Right hindlimb (tissue), 1 donor: ENCODE measurements around the gene ZNF532.

Experiments used
- DNase-seq: peaks from one replicate; pipeline ENCODE4 v3.0.0-alpha.2; 2018

ZNF532 gene

DNA sequence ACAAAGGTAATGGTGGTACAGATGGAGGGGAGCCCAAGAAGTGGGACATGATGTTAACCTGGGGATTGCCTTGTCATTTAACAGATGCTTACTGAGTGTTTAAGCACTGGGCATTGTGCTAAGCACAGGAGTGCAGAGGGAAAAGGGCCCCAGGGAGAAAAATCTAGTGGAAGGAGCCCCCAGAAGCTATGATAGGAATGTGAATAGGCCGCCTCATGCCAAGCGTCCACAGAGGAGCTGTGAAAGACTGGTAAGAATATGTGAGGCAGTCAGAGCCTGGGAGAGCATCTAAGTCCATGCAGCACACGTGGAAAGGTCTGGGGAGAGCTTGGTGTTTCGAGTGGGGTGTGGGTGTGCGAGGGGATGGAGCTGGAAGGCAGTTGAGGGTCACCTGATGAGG, 5.5 kb downstream of the ZNF532 start:
- no peak for DNase-seq

DNA sequence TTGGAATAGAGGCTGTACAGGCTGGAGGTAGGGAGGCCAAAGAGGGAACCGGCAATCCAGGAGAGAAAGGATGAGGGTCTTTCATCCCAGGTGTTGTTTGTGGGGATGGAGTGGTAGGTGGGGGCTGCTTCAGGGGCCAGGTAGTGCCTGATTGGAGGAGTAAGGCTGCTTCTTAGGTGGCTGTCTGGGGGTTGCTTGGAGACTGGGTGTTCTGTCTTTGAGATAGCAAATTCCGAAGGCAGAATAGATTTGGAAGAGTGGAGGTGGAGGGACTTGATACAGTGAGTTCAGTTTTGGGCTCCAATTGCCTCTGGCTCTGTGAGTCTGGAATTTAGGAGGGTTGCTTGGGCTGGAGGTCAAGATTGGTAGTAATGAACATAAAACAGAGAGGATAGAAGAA, 5.9 kb downstream of the ZNF532 start:
- no peak for DNase-seq

DNA sequence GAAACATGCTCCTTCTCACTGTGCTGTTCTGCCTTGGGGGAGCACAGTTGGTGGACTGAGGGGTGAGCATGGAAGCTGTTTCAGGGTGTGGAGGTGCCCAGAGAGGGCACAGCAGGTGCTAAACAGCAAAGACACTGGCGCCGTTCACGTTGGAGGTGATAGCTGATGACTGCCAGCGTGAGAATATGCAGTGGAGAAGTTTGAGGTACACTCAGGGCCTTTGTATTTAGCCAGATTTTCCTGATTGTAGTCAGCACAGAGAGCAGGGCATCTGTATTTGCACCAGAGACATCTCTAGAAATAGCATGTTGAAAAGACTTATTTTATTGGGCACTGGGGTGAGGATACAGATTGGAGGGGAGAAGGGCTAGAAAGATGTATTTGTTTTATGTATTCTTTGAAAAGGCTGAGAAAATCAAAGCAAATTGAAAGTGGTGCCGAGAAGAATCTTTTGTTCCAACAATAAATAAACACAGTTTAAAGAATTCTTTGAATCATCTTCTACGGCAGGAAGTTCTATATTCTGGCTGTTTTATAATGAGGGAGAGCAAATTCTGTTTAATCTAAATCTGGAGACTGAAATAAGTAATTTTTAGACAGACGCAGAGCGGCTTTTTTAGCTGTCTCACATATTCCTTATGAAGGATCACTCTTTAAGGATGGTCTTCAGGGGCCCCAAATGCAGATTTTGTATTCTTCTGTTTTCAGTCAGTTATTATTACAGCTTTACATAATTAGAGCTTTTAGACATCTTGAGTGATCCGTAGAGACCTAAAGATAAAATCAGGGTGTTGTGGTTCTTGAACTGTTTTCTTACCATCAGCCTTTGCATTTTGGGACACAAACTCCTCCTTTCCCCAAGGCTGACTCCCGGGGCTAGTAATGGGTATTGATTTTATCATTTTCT, 7.1 kb downstream of the ZNF532 start:
- DNase-seq, result no peak

- no peak for DNase-seq
Measured at GRCh38 chr18:58878640-58879039, 14.0 kb downstream of the ZNF532 start.

DNA sequence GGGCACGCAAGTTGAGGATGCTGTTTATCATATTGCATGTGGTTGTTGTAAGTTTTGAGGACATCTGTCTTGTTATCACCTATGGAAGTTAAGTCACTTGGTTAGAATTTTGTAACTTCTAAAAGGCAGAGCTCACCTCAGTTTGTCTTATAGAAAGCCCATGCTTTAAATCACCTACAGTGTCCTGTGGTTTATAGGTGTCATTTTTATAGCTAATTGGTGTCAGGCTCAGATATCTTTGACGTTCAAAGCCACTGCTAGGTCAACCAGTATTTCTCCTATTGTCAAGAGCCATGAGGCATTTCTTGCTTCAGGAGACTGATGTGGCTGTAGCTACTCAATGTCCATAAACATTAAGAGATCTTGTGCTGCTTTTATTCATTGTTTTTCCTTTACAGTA, 16.8 kb downstream of the ZNF532 start:
- DNase-seq, result no peak

GRCh38 chr18:58882044-58882443, 17.4 kb downstream of the ZNF532 start:
- no peak for DNase-seq

- no peak for DNase-seq
Measured at GRCh38 chr18:58882686-58883085, 18.0 kb downstream of the ZNF532 start.

DNA sequence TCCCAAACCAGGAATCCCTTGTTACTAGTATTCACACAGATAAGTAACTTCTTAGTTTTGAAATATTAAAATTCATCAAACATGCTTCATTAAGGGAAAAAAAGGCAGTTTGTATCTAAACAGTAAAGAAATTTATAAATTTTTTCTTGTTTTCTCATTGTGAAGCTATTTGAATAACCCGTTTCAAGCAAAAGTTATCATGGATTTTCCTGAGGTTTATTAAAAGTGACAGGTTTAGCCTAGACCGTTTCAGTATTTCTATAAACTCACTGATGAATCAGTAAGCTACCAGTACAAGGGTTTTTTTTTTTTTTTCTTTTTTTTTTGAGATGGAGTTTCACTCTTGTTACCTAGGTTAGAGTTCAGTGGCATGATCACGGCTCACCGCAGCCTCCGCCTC, 20.0 kb downstream of the ZNF532 start:
- no peak for DNase-seq

GRCh38 chr18:58886431-58886830, 21.8 kb downstream of the ZNF532 start:
- no peak for DNase-seq

DNA sequence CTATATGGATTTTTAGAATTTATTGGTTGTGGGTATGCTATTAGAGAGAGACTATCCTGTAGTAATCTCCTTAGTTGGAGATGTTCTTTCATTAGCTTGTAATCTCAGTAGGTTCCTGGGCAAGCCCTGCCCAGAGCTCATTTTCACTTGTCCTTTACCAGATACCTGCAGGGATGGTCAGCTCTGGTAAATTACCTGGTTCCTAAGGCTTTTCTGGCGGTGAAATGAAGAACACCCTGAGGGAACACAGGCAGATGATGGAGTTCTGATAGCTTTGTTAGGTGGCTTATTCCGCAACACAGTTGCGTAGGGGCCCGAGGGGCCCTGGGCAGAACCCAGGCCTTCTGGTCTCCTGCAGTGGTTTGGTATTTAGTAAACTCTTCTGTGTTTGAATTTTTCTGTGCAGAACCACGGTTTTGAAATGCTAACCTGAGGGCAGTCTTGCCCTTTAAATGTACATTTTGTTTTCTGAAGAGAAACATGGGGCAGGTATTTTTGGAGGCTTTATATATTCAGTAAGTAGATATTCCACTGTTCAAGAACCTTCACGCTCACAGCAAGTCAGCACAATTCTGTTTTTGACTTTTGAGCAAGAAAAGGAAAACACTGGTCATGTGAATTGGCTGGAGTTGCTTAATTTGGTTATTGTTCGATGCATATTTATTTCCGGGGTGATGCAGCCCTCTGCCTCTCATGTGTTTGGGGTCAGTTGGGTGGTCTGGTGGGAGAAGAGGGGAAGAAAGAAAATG, 22.4 kb downstream of the ZNF532 start:
- DNase-seq, result no peak

DNA sequence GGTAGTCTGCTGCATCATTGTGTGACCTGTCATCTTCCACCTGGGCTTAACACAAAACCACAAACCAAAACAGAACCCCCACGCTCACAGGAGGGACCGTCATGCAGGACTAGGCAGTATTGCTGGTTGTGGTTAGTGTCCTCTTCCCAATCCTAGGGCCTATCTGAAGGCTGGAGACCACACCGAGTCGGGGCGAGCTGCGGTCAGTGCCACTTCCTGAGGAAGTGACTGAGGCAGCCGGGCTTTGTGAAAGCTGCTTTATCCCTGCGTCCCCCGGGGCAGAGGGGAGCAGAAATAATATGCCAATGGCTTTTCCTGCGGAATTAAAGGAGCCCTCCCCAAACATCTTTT, 22.9 kb downstream of the ZNF532 start:
- peak; percentile 68 for DNase-seq

DNA sequence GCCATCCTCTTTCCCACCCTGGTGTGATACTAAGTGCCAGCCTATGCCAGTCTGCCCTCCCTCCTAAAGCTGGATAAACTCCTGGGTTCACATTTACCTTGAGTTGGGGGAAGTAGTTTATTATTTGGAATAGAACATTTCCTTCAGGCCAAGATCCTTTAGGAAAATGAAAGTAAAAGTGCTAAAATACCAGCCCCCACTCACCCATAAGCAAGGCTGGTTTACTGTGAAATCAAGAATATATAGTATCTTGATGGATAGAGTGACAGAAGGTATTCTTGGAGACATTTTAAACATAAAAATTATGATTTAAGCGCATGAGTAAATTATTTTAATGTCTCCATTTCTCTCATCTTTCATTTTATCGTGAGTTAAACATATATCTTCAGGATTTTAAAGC, 27.1 kb downstream of the ZNF532 start:
- DNase-seq, result no peak

GRCh38 chr18:58892488-58892887, 27.8 kb downstream of the ZNF532 start:
- DNase-seq, result no peak

DNA sequence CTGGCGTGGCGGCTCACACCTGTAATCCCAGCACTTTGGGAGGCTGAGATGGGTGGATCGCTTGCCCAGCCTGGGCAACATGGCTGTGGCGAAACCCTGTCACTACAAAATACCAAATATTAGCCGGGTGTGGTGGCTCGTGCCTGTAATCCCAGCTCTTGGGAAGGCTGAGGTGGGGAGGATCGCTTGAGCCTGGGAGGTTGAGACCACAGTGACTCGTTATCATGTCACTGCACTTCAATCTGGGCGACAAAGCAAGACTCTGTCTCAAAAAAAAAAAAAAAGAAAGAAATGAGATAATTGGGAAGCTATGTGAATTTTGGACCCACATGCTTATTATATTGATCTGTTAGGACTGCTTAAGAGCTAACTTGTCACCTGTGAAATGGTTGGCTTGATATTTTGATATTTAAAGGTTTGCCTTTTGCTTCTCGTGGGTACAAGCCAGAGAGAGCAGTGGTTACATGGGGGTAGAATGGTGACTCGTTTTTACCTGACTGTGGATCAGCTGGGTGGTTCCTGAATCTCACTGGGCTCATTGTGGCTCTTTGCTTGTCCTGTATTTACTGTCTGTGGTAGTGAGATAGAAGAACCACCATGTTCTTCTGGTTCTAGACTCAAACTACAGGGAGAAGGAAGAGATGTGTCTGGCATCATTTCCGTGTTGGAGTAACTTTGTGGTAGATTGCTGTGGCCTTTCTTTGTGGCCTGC, 28.9 kb downstream of the ZNF532 start:
- no peak for DNase-seq

GRCh38 chr18:58894930-58895329, 30.3 kb downstream of the ZNF532 start:
- DNase-seq, result no peak

DNA sequence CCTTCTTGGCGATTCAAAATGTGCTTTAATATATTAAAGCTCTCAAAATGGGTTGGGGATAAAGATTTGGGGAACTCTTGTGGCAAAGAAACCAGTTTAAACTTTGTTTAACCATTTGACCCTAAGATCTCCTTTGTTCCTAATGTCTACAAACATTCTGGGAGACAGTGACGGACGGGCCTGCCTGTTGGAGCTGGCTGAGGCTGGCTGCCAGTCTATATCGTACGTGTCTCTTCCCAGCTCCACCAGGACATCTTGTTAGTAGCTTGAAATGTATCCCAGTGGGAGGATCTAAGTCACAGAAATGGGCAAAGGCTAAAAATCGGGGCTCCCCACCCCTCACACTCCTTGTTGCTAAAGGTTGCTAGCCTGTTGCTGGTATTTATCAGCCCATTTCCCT, 30.7 kb downstream of the ZNF532 start:
- DNase-seq, result no peak

DNA sequence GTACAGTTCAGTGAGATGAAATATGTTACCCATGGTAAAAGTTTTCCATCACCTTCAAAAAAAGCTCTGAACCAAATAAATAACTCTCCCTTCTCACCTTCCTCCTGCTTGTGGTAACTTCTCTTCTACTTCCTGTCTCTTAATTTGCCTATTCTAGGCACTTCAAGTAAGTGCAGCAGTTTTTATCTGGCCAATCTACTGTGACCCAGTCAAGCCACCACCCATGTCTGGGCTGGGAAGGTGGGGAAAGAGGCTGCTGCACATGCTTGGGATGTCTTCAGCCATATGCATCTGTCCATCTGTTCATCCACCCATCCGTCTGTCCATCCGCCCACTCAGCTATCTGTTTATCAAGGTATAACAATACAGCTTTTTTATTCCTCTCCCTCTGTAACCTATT, 31.6 kb downstream of the ZNF532 start:
- DNase-seq, result no peak

- DNase-seq, result no peak
Measured at GRCh38 chr18:58896734-58897508, 32.2 kb downstream of the ZNF532 start.

DNA sequence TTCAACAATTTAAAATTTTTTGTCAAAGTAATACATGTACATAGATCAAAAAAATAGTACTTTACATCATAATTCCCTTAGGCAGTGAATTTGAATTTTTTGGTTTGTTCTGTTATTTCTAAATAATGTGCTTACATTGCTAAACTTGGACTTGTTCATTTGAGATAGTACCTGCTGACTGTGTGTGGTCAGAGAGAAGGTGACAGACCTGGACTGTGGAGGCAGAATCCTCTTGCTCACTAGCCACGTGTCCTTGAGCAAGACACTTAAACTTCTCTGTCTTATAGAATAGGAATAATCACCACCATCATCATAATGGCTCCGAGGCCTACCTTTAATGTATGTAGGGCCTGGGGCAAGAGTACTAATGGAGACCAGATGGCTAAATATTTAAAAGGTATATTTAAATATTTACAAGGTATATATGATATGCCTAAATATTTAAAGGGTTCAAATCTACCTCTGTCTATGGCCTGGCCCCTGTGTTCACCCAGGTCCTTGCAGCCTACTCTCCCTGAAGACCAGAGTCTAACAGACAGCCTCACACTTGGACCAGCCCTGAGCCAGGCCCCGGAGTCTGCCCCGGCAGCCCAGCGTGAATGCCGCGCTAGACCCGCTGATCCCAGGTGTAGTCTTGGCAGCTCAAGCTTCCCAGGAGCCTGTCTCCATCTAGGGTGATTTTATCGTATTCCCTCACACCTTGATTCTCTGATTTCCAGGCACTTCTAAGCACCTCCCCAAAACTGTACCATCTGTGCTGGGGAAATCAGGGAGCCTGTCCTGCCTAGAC, 33.5 kb downstream of the ZNF532 start:
- no peak for DNase-seq

DNA sequence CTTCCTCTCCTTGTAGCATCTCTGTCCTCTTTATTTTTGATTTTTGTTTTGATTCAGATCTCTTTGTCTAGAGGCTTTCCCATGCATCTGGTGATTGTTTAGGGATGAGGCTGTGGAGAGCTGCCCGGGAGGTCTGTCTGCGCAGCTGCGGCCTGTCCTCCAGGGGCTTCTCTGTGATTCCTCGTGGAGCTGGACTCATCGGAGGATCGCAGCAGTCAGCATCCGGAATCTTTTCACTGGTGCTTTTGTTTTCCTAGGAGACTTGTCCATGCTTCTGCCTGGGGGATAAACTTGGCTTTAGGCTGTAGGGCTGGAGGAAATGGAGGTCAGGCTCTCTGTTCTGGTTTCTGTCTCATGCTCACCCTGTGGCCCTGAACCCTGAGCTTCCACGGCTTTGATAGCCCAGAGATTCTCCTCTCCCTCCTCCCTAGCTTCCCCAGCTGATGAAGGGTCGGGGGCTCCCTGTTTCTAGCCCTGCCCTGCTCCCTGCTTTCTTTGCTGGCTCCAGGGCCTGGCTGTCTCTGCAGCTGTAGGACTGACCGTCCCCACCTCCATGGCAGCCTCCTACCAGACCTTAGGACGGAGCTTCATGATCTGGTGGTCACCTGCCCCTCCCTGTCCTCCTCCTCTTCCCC, 35.5 kb downstream of the ZNF532 start:
- peak; percentile 52 for DNase-seq

DNA sequence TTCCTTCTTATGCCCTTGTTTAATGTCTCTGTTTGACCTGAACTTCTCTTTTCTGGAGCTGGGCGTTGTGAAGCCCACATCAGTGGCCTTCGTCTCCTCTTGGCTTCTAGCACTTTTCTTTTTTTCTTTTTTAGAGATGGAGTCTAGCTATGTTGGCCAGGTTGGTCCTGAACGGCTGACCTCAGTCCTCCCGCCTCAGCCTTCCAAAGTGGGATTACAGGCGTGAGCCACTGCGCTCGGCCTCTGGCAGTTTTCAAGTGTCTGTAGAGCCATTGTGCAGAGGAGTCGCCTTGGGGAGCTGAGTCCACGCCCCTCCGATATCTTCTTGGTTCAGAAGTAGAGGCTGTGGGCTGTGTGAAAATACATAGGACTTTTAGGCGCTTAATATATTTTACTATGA, 36.5 kb downstream of the ZNF532 start:
- DNase-seq, result no peak

- DNase-seq, result no peak
Measured at GRCh38 chr18:58901783-58902182, 37.1 kb downstream of the ZNF532 start.
